Kidney tubule cell (primary cell): ENCODE data around the gene OR5L1.

Experiments used
- DNase-seq: peaks from one replicate; pipeline ENCODE4 v3.0.0-alpha.2; 2018; ENCODE audit warnings: low spot score

OR5L1 gene

GRCh38 chr11:55811067-55811466 lies at the start of gene OR5L1:
Gene OR5L1 (plus strand): TSS chr11:55811367. CDS start chr11:55811467, 100 bp downstream.
- DNase-seq: no peak

- DNase-seq: no peak
These were observed 38.0 kb upstream of the OR5L1 start, which contains the start of gene OR5D13 for GRCh38 chr11:55773138-55773537. Gene OR5D13 (plus strand): TSS chr11:55773438. CDS start chr11:55773438, 0 bp downstream.

GRCh38 chr11:55791606-55792005 lies 19.6 kb upstream of the OR5L1 start:
- DNase-seq: no peak

GRCh38 chr11:55793321-55793720 lies 17.8 kb upstream of the OR5L1 start:
- DNase-seq: no peak

- DNase-seq: no peak
These were observed 15.9 kb upstream of the OR5L1 start, which contains the start of gene OR5D14 for GRCh38 chr11:55795256-55795655. Gene OR5D14 (plus strand): TSS chr11:55795556. CDS start chr11:55795556, 0 bp downstream.

- DNase-seq: no peak
These were observed 4.9 kb upstream of the OR5L1 start for GRCh38 chr11:55806248-55806647.

GRCh38 chr11:55819330-55819729 lies 8.2 kb downstream of the OR5L1 start, which contains the start of gene OR5D18:
Gene OR5D18 (plus strand): TSS chr11:55819630. CDS start chr11:55819630, 0 bp downstream.
- DNase-seq: no peak

- DNase-seq: no peak
These were observed 15.8 kb downstream of the OR5L1 start, which contains the start of gene OR5L2 for GRCh38 chr11:55826919-55827318. Gene OR5L2 (plus strand): TSS chr11:55827219. CDS start chr11:55827219, 0 bp downstream.

- no peak for DNase-seq
These were observed 27.3 kb downstream of the OR5L1 start, which contains the start of gene OR5D16 for GRCh38 chr11:55838452-55838851. Gene OR5D16 (plus strand): TSS chr11:55838752. CDS start chr11:55838752, 0 bp downstream.

- no peak for DNase-seq
These were observed 36.3 kb downstream of the OR5L1 start for GRCh38 chr11:55847453-55847852.

GRCh38 chr11:55849037-55849436 lies 37.9 kb downstream of the OR5L1 start:
- DNase-seq: no peak

GRCh38 chr11:55852141-55852540 lies 41.0 kb downstream of the OR5L1 start:
- DNase-seq: no peak

GRCh38 chr11:55854704-55855103 lies 43.5 kb downstream of the OR5L1 start:
- no peak for DNase-seq
